ENCODE results near the gene TSKS.

DNA sequence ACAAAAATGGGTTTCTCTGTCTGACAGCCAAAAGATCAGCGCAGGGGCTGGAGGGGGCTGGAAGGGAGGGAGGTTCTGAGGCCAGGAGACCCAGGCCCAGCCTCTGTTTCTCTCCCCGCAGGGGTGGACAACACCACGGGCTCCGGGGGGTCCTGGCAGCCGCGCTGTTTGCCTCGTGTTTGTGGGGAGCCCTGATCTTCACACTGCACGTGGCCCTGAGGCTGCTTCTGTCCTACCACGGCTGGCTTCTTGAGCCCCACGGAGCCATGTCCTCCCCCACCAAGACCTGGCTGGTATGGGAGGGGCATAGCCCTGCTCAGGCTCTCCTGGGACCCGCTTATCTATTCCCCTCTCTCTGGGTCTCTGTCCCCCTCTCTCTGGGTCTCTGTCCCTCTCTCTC lies 62.5 kb downstream of the TSKS start:
- TF ChIP-seq ETV6 (conservative IDR thresholded peaks at IDR 0.05 in 1 of 2, IDR thresholded peaks at IDR 0.05 in 1 of 2; ENCODE audit: borderline replicate concordance in 1 of 2, low read depth in 1 of 2) = no peak
- no peak for TF ChIP-seq EZH2 (IDR thresholded peaks at IDR 0.05; ENCODE audit: borderline replicate concordance, control insufficient read depth, low read depth, low read length)
- TF ChIP-seq, protein P1, sequence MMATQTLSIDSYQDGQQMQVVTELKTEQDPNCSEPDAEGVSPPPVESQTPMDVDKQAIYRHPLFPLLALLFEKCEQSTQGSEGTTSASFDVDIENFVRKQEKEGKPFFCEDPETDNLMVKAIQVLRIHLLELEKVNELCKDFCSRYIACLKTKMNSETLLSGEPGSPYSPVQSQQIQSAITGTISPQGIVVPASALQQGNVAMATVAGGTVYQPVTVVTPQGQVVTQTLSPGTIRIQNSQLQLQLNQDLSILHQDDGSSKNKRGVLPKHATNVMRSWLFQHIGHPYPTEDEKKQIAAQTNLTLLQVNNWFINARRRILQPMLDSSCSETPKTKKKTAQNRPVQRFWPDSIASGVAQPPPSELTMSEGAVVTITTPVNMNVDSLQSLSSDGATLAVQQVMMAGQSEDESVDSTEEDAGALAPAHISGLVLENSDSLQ (IDR thresholded peaks at IDR 0.05) = no peak
- no peak for TF ChIP-seq SMAD1 (IDR thresholded peaks at IDR 0.05; ENCODE audit: low read depth, partially characterized antibody)
- no peak for TF ChIP-seq CHD2 (IDR thresholded peaks at IDR 0.05; ENCODE audit: borderline replicate concordance, low read depth, low read length)
- TF ChIP-seq, protein P2, sequence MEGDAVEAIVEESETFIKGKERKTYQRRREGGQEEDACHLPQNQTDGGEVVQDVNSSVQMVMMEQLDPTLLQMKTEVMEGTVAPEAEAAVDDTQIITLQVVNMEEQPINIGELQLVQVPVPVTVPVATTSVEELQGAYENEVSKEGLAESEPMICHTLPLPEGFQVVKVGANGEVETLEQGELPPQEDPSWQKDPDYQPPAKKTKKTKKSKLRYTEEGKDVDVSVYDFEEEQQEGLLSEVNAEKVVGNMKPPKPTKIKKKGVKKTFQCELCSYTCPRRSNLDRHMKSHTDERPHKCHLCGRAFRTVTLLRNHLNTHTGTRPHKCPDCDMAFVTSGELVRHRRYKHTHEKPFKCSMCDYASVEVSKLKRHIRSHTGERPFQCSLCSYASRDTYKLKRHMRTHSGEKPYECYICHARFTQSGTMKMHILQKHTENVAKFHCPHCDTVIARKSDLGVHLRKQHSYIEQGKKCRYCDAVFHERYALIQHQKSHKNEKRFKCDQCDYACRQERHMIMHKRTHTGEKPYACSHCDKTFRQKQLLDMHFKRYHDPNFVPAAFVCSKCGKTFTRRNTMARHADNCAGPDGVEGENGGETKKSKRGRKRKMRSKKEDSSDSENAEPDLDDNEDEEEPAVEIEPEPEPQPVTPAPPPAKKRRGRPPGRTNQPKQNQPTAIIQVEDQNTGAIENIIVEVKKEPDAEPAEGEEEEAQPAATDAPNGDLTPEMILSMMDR (IDR thresholded peaks at IDR 0.05 in 2 of 3, conservative IDR thresholded peaks at IDR 0.05 in 1 of 3; ENCODE audit: control insufficient read depth in 2 of 3, extremely low read depth in 1 of 3, insufficient read depth in 1 of 3, low read depth in 3 of 3, low read length in 3 of 3) = no peak
- TF ChIP-seq, protein P3, sequence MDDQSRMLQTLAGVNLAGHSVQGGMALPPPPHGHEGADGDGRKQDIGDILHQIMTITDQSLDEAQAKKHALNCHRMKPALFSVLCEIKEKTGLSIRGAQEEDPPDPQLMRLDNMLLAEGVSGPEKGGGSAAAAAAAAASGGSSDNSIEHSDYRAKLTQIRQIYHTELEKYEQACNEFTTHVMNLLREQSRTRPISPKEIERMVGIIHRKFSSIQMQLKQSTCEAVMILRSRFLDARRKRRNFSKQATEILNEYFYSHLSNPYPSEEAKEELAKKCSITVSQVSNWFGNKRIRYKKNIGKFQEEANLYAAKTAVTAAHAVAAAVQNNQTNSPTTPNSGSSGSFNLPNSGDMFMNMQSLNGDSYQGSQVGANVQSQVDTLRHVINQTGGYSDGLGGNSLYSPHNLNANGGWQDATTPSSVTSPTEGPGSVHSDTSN (IDR thresholded peaks at IDR 0.05; ENCODE audit: insufficient replicate concordance, low read depth, low read length) = no peak
- TF ChIP-seq NFIC (IDR thresholded peaks at IDR 0.05; ENCODE audit: low read depth, low read length) = no peak
- TF ChIP-seq POLR2AphosphoS5 (IDR thresholded peaks at IDR 0.05; ENCODE audit: low read length) = no peak
- TF ChIP-seq, protein P4, sequence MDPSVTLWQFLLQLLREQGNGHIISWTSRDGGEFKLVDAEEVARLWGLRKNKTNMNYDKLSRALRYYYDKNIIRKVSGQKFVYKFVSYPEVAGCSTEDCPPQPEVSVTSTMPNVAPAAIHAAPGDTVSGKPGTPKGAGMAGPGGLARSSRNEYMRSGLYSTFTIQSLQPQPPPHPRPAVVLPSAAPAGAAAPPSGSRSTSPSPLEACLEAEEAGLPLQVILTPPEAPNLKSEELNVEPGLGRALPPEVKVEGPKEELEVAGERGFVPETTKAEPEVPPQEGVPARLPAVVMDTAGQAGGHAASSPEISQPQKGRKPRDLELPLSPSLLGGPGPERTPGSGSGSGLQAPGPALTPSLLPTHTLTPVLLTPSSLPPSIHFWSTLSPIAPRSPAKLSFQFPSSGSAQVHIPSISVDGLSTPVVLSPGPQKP (IDR thresholded peaks at IDR 0.05; ENCODE audit: low read depth, low read length) = no peak
- no peak for TF ChIP-seq SRF (IDR thresholded peaks at IDR 0.05; ENCODE audit: low read depth in 2 of 2, low read length in 2 of 2)
